ENCODE measurements around the gene FAM53B. TPM values are rescaled to one million over a fixed set of nuclear protein-coding genes. Genes with fewer than 3 reads are reported as not detected.

FAM53B gene
- total RNA-seq, 1 experiment from 2014 or later: 14.9 TPM

- intact Hi-C loops (cut with micrococcal nuclease): no loop called here
- POLR2A ChIA-PET: no interaction called here
- no peak overlapping the region for H3K27ac Mint-ChIP-seq (ENCODE audit: low read depth, unreplicated experiment)
- no peak for TF ChIP-seq CTCF (IDR thresholded peaks at IDR 0.05; ENCODE audit: unreplicated experiment)
- H3K4me3 Mint-ChIP-seq (ENCODE audit: unreplicated experiment): no peak overlapping the region
- no peaks in the 10 kb centered on the region for H3K27me3 Mint-ChIP-seq (ENCODE audit: insufficient read depth, unreplicated experiment)
- CTCF ChIA-PET: interaction anchor here (1.1 kb wide), 1 partner anchor 51 kb away, joined by 4 read pairs; no protein-coding TSS in a partner anchor
- H3K4me1 Mint-ChIP-seq (ENCODE audit: insufficient read depth, unreplicated experiment): no peaks in the 10 kb centered on the region
- BruUV-seq (replicated peaks): no TSS peak
- H3K36me3 Mint-ChIP-seq (ENCODE audit: insufficient read depth, unreplicated experiment): peaks cover 34% of the 10 kb centered on the region
- H3K9me3 Mint-ChIP-seq (ENCODE audit: unreplicated experiment): no peaks in the 10 kb centered on the region
- DNase-seq (ENCODE audit: unreplicated experiment): no peak
These were observed 124.2 kb downstream of the FAM53B start for GRCh38 chr10:124619802-124620490.

GRCh38 chr10:124619195-124619594, 125.0 kb downstream of the FAM53B start:
- POLR2A ChIA-PET: no interaction called here
- H3K9me3 Mint-ChIP-seq (ENCODE audit: unreplicated experiment): no peaks in the 10 kb centered on the region
- H3K27me3 Mint-ChIP-seq (ENCODE audit: insufficient read depth, unreplicated experiment): no peaks in the 10 kb centered on the region
- H3K4me3 Mint-ChIP-seq (ENCODE audit: unreplicated experiment): no peak overlapping the region
- intact Hi-C loops (cut with micrococcal nuclease): no loop called here
- peaks cover 37% of the 10 kb centered on the region for H3K36me3 Mint-ChIP-seq (ENCODE audit: insufficient read depth, unreplicated experiment)
- CTCF ChIA-PET: interaction anchor here (1.1 kb wide), 1 partner anchor 50 kb away, joined by 4 read pairs; no protein-coding TSS in a partner anchor
- no peak for DNase-seq (ENCODE audit: unreplicated experiment)
- no TSS peak for BruUV-seq (replicated peaks)
- H3K4me1 Mint-ChIP-seq (ENCODE audit: insufficient read depth, unreplicated experiment): no peaks in the 10 kb centered on the region
- TF ChIP-seq CTCF (IDR thresholded peaks at IDR 0.05; ENCODE audit: unreplicated experiment): no peak
- H3K27ac Mint-ChIP-seq (ENCODE audit: low read depth, unreplicated experiment): no peak overlapping the region

GRCh38 chr10:124618470-124619073, 125.6 kb downstream of the FAM53B start:
- no peak overlapping the region for H3K27ac Mint-ChIP-seq (ENCODE audit: low read depth, unreplicated experiment)
- no peak overlapping the region for H3K4me3 Mint-ChIP-seq (ENCODE audit: unreplicated experiment)
- DNase-seq (ENCODE audit: unreplicated experiment): no peak
- no peaks in the 10 kb centered on the region for H3K4me1 Mint-ChIP-seq (ENCODE audit: insufficient read depth, unreplicated experiment)
- intact Hi-C loops (cut with micrococcal nuclease): no loop called here
- no peak for TF ChIP-seq CTCF (IDR thresholded peaks at IDR 0.05; ENCODE audit: unreplicated experiment)
- H3K27me3 Mint-ChIP-seq (ENCODE audit: insufficient read depth, unreplicated experiment): no peaks in the 10 kb centered on the region
- ChIA-PET CTCF (interaction anchor here (1.1 kb wide), 1 partner anchor 50 kb away, joined by 4 read pairs; no protein-coding TSS in a partner anchor), POLR2A (no interaction called here)
- no peaks in the 10 kb centered on the region for H3K9me3 Mint-ChIP-seq (ENCODE audit: unreplicated experiment)
- BruUV-seq (replicated peaks): no TSS peak
- peaks cover 37% of the 10 kb centered on the region for H3K36me3 Mint-ChIP-seq (ENCODE audit: insufficient read depth, unreplicated experiment)

- Mint-ChIP-seq H3K4me3 (ENCODE audit: unreplicated experiment) (no peak overlapping the region), H3K27me3 (ENCODE audit: insufficient read depth, unreplicated experiment) (no peaks in the 10 kb centered on the region), H3K27ac (ENCODE audit: low read depth, unreplicated experiment) (no peak overlapping the region), H3K9me3 (ENCODE audit: unreplicated experiment) (no peaks in the 10 kb centered on the region), H3K4me1 (ENCODE audit: insufficient read depth, unreplicated experiment) (no peaks in the 10 kb centered on the region), H3K36me3 (ENCODE audit: insufficient read depth, unreplicated experiment) (peaks cover 38% of the 10 kb centered on the region)
- intact Hi-C loops (cut with micrococcal nuclease): no loop called here
- ChIA-PET POLR2A (interaction anchor here (0.6 kb wide), 1 partner anchor 17 kb away, joined by 4 read pairs; no protein-coding TSS in a partner anchor), CTCF (no interaction called here)
- TF ChIP-seq CTCF (IDR thresholded peaks at IDR 0.05; ENCODE audit: unreplicated experiment): no peak
- no TSS peak for BruUV-seq (replicated peaks)
- DNase-seq (ENCODE audit: unreplicated experiment): no peak
These were observed 127.4 kb downstream of the FAM53B start for GRCh38 chr10:124616836-124617130.

Data from MCF 10A (cell line).